ENCODE measurements around the gene RRP12. TPM values are rescaled to one million over a fixed set of nuclear protein-coding genes. Genes with fewer than 3 reads are reported as not detected.

RRP12 gene
- polyA plus RNA-seq, 1 donor from 2014 or later, result 9.7 TPM

DNA sequence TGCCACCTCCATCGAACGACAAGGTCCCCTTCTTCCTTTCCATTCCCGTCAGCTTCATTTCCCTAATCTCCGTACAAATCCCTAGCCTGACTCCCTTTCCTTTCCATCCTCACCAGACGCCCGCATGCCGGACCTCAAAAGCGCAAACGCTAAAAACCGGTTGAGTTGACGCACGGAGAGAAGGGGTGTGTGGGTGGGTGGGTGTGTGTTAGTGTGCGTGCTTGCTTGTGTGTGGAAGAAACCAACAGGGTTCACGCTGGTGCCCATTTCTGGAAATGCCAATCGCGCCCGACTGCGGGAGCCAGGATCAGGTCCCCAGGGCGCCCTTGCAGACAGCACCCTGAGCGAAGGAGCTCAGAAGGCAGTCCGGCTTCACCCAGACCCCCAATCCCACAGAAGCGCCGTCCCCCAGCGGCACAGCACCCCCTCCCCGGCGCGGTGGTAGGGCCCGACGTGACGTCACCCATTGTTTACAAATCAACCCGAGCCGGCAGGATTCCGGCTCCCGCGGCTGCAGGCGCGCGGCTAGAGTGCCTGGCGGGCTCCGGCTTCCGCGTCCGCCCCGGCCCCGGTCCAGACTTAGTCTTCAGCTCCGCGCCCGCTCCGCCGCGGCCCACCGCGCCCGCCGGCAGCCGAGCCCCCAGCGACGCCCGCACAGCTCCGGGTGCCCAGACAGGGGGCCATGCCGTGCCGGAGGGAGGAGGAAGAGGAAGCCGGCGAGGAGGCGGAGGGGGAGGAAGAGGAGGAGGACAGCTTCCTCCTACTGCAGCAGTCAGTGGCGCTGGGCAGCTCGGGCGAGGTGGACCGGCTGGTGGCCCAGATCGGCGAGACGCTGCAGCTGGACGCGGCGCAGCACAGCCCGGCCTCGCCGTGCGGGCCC, 82.1 kb downstream of the RRP12 start, which contains the start of gene FRAT1:
Gene FRAT1, plus strand, starts transcription at position 500 of the 880 bp plus-strand sequence. Its CDS starts 183 bp downstream, at position 683.
- Histone ChIP-seq H3K4me2 (ENCODE audit: low read length) (peak within 1 kb of the TSS; percentile 65), H3K4me3 (ENCODE audit: low read length) (peak within 1 kb of the TSS; percentile 71)

More for the DNA sequence above, 82.1 kb downstream of the RRP12 start, which contains the start of gene FRAT1:
- no peaks in the 10 kb centered on the region for H3K27me3 ChIP-seq (ENCODE audit: insufficient read depth, low read depth, low read length)
- H3K9me2 ChIP-seq (ENCODE audit: insufficient read depth, low read length), result no peaks in the 10 kb centered on the region
- peaks cover 4% of the 10 kb centered on the region for H3K79me2 ChIP-seq (replicated peaks; ENCODE audit: insufficient read depth, low read length)
- TF ChIP-seq CTCF (IDR thresholded peaks at IDR 0.05; ENCODE audit: poor library complexity, severe bottlenecking) (no peak), REST (IDR thresholded peaks at IDR 0.05; ENCODE audit: borderline replicate concordance) (peak; percentile 6), EZH2 (IDR thresholded peaks at IDR 0.05; ENCODE audit: borderline replicate concordance, insufficient read depth, low read length, poor library complexity, severe bottlenecking) (no peak), SMC3 (conservative IDR thresholded peaks at IDR 0.05; ENCODE audit: poor library complexity) (peak; percentile 34), MXI1 (conservative IDR thresholded peaks at IDR 0.05; ENCODE audit: poor library complexity, severe bottlenecking) (peak; percentile 80), EP300 (conservative IDR thresholded peaks at IDR 0.05; ENCODE audit: poor library complexity, severe bottlenecking) (peak; percentile 75), TAF1 (IDR thresholded peaks at IDR 0.05; ENCODE audit: low read depth) (peak; percentile 68), POLR2AphosphoS5 (IDR thresholded peaks at IDR 0.05) (peak; percentile 74), RAD21 (conservative IDR thresholded peaks at IDR 0.05) (no peak)
- peak within 1 kb of the TSS; percentile 96 for H3K9ac ChIP-seq (ENCODE audit: low read length)
- peak within 1 kb of the TSS; percentile 86 for H2AFZ ChIP-seq (ENCODE audit: low read depth, low read length)
- H3K9me3 ChIP-seq (ENCODE audit: low read length), result no peaks in the 10 kb centered on the region
- H4K20me1 ChIP-seq (ENCODE audit: insufficient read depth), result no peaks in the 10 kb centered on the region
- H3K36me3 ChIP-seq (ENCODE audit: insufficient read depth, low read length), result no peaks in the 10 kb centered on the region
- no peaks in the 10 kb centered on the region for H3F3A ChIP-seq (ENCODE audit: insufficient read depth, low read length, poor library complexity, severe bottlenecking)
- peak within 1 kb of the TSS; percentile 96 for H3K27ac ChIP-seq (ENCODE audit: low read length)

Measured in neural cell (in vitro differentiated cells).